Effector memory CD4-positive, alpha-beta T cell (primary cell): ENCODE measurements around the gene ADARB2.

ENCODE experiments used
- DNase-seq, 3 donors: peaks; one replicate each; pipeline ENCODE4 v3.0.0-alpha.2; 2020
- H3K27ac ChIP-seq: 2 replicates; pipeline ENCODE4 v1.7.0; 2013; ENCODE audit warnings: mild to moderate bottlenecking, low read length, moderate library complexity; ENCODE audit not compliant: insufficient read depth, poor library complexity, severe bottlenecking
- H3K27me3 ChIP-seq: replicated peaks from 2 replicates; pipeline ENCODE4 v1.7.0; 2013; ENCODE audit warnings: mild to moderate bottlenecking, low read length; ENCODE audit not compliant: insufficient read depth, control insufficient read depth, poor library complexity, severe bottlenecking
- H3K36me3 ChIP-seq: 2 replicates; pipeline ENCODE4 v1.7.0; 2013; ENCODE audit warnings: mild to moderate bottlenecking, low read length, moderate library complexity; ENCODE audit not compliant: control insufficient read depth, insufficient read depth
- H3K4me1 ChIP-seq: 2 replicates; pipeline ENCODE4 v1.7.0; 2013; ENCODE audit warnings: low read length, mild to moderate bottlenecking; ENCODE audit not compliant: control insufficient read depth, insufficient read depth, poor library complexity, severe bottlenecking
- H3K4me3 ChIP-seq: 2 replicates; pipeline ENCODE4 v1.7.0; 2013; ENCODE audit warnings: low read length, low read depth, mild to moderate bottlenecking; ENCODE audit not compliant: insufficient read depth, poor library complexity, severe bottlenecking
- H3K9me3 ChIP-seq: 2 replicates; pipeline ENCODE4 v1.7.0; 2013; ENCODE audit warnings: mild to moderate bottlenecking, low read length, moderate library complexity; ENCODE audit not compliant: control insufficient read depth

ADARB2 gene

GRCh38 chr10:1180071-1180730 is 557.1 kb downstream of the ADARB2 start:
- Histone ChIP-seq H3K4me1 (no peaks in the 10 kb centered on the region), H3K27me3 (no peaks in the 10 kb centered on the region), H3K9me3 (no peaks in the 10 kb centered on the region), H3K27ac (no peak overlapping the region), H3K4me3 (no peak overlapping the region), H3K36me3 (no peaks in the 10 kb centered on the region)
- no peak for DNase-seq

- Histone ChIP-seq H3K27me3 (no peaks in the 10 kb centered on the region), H3K27ac (no peak overlapping the region), H3K4me1 (no peaks in the 10 kb centered on the region), H3K4me3 (no peak overlapping the region), H3K9me3 (no peaks in the 10 kb centered on the region), H3K36me3 (no peaks in the 10 kb centered on the region)
- DNase-seq = no peak
Observed at GRCh38 chr10:1179346-1180070, 557.8 kb downstream of the ADARB2 start.

- Histone ChIP-seq H3K9me3 (no peaks in the 10 kb centered on the region), H3K4me3 (no peak overlapping the region), H3K4me1 (no peaks in the 10 kb centered on the region), H3K27ac (no peak overlapping the region), H3K27me3 (no peaks in the 10 kb centered on the region), H3K36me3 (no peaks in the 10 kb centered on the region)
- DNase-seq = no peak
Observed at GRCh38 chr10:1178506-1178905, 558.8 kb downstream of the ADARB2 start.

GRCh38 chr10:1177936-1178335 is 559.4 kb downstream of the ADARB2 start:
- H3K27me3 ChIP-seq = no peaks in the 10 kb centered on the region
- no peak for DNase-seq
- H3K4me1 ChIP-seq = no peaks in the 10 kb centered on the region
- H3K4me3 ChIP-seq = no peak overlapping the region
- H3K36me3 ChIP-seq = no peaks in the 10 kb centered on the region
- no peaks in the 10 kb centered on the region for H3K9me3 ChIP-seq
- H3K27ac ChIP-seq = no peak overlapping the region

GRCh38 chr10:1175956-1176565 is 561.3 kb downstream of the ADARB2 start:
- Histone ChIP-seq H3K4me1 (no peaks in the 10 kb centered on the region), H3K4me3 (no peak overlapping the region), H3K27me3 (no peaks in the 10 kb centered on the region), H3K36me3 (no peaks in the 10 kb centered on the region), H3K9me3 (no peaks in the 10 kb centered on the region), H3K27ac (no peak overlapping the region)
- DNase-seq = no peak

GRCh38 chr10:1174022-1174421 is 563.3 kb downstream of the ADARB2 start:
- Histone ChIP-seq H3K9me3 (no peaks in the 10 kb centered on the region), H3K4me3 (no peak overlapping the region), H3K27me3 (no peaks in the 10 kb centered on the region), H3K4me1 (no peaks in the 10 kb centered on the region), H3K27ac (no peak overlapping the region), H3K36me3 (no peaks in the 10 kb centered on the region)
- no peak for DNase-seq

GRCh38 chr10:1173091-1173490 is 564.2 kb downstream of the ADARB2 start:
- Histone ChIP-seq H3K4me3 (no peak overlapping the region), H3K4me1 (no peaks in the 10 kb centered on the region), H3K27me3 (no peaks in the 10 kb centered on the region), H3K9me3 (no peaks in the 10 kb centered on the region), H3K36me3 (no peaks in the 10 kb centered on the region), H3K27ac (no peak overlapping the region)
- DNase-seq = no peak

- no peaks in the 10 kb centered on the region for H3K27me3 ChIP-seq
- H3K27ac ChIP-seq = no peak overlapping the region
- H3K9me3 ChIP-seq = no peaks in the 10 kb centered on the region
- no peaks in the 10 kb centered on the region for H3K36me3 ChIP-seq
- no peak for DNase-seq
- no peaks in the 10 kb centered on the region for H3K4me1 ChIP-seq
- H3K4me3 ChIP-seq = no peak overlapping the region
Observed at GRCh38 chr10:1172256-1172984, 564.9 kb downstream of the ADARB2 start.

GRCh38 chr10:1171586-1171985 is 565.7 kb downstream of the ADARB2 start:
- H3K36me3 ChIP-seq = no peaks in the 10 kb centered on the region
- no peak for DNase-seq
- H3K4me3 ChIP-seq = no peak overlapping the region
- H3K27ac ChIP-seq = no peak overlapping the region
- H3K27me3 ChIP-seq = no peaks in the 10 kb centered on the region
- no peaks in the 10 kb centered on the region for H3K4me1 ChIP-seq
- H3K9me3 ChIP-seq = no peaks in the 10 kb centered on the region

- Histone ChIP-seq H3K27me3 (no peaks in the 10 kb centered on the region), H3K36me3 (no peaks in the 10 kb centered on the region)
- DNase-seq = no peak
Observed at GRCh38 chr10:1171182-1171581, 566.1 kb downstream of the ADARB2 start.

More at GRCh38 chr10:1171182-1171581, 566.1 kb downstream of the ADARB2 start:
- Histone ChIP-seq H3K4me1 (no peaks in the 10 kb centered on the region), H3K4me3 (no peak overlapping the region), H3K27ac (no peak overlapping the region), H3K9me3 (no peaks in the 10 kb centered on the region)
